Measurements from ENCODE around the gene ENTREP3.

Gene ENTREP3

GRCh38 chr1:155207806-155208540 lies 47.3 kb downstream of the ENTREP3 start, which contains the start of gene THBS3:
TSS of gene THBS3 (minus strand) at chr1:155207897. CDS start at chr1:155207876, 21 bp downstream.
- peak; percentile 46 for DNase-seq (ENCODE audit: low read depth)
- H3K4me3 ChIP-seq (replicated peaks; ENCODE audit: low read depth, low read length) = peak within 1 kb of the TSS; percentile 98
- TF ChIP-seq, protein P1, sequence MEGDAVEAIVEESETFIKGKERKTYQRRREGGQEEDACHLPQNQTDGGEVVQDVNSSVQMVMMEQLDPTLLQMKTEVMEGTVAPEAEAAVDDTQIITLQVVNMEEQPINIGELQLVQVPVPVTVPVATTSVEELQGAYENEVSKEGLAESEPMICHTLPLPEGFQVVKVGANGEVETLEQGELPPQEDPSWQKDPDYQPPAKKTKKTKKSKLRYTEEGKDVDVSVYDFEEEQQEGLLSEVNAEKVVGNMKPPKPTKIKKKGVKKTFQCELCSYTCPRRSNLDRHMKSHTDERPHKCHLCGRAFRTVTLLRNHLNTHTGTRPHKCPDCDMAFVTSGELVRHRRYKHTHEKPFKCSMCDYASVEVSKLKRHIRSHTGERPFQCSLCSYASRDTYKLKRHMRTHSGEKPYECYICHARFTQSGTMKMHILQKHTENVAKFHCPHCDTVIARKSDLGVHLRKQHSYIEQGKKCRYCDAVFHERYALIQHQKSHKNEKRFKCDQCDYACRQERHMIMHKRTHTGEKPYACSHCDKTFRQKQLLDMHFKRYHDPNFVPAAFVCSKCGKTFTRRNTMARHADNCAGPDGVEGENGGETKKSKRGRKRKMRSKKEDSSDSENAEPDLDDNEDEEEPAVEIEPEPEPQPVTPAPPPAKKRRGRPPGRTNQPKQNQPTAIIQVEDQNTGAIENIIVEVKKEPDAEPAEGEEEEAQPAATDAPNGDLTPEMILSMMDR (IDR thresholded peaks at IDR 0.05; ENCODE audit: low read length, missing control alignments) = no peak

DNA sequence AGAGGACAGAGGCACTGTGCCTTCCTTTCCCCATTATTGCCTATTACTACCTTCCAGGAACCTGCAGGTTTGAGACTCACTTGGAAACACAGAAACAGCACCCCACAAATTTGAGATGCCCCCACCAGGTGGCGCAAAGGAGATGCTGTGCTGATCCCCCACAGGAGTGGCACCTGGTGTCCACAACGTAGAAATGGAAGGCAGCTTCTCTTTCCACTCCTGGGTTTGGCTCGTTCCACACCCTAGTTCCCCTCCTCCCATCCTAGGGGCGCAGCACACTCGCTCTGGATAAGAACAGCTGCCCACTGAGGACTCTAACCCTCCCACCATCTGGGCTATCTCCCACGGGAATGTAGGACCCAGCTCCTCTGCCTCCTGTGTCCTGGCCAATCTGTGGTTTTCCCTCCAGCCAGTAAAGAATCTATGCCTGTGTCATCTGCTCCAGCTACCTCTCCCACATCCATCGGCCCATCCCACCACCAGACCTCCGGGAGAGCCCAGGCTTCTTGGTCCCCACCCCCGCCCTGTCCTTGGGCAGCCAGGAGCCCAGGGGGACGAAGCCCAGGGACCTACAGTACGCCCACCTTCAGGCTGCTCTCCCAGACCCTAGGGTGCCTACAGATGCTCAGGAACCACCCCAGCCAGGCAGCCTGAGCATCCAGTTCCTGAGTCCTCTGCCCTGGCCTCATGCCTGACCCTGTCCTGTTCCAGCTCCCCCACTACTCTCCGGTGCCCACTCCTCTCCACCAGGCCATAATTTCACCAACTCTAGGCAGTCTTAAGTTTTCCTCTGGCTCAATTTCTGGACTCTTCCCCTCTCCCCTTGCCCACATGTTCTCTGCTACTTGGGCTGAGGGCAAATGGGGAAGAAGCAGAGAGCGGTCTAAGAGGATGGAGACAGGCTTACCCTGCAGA lies 48.1 kb downstream of the ENTREP3 start:
- TF ChIP-seq, protein P1 (IDR thresholded peaks at IDR 0.05; ENCODE audit: low read length, missing control alignments) = peak; percentile 94
- DNase-seq (ENCODE audit: low read depth) = peak; percentile 84
- H3K4me3 ChIP-seq (replicated peaks; ENCODE audit: low read depth, low read length) = peak overlapping the region; percentile 98

DNA sequence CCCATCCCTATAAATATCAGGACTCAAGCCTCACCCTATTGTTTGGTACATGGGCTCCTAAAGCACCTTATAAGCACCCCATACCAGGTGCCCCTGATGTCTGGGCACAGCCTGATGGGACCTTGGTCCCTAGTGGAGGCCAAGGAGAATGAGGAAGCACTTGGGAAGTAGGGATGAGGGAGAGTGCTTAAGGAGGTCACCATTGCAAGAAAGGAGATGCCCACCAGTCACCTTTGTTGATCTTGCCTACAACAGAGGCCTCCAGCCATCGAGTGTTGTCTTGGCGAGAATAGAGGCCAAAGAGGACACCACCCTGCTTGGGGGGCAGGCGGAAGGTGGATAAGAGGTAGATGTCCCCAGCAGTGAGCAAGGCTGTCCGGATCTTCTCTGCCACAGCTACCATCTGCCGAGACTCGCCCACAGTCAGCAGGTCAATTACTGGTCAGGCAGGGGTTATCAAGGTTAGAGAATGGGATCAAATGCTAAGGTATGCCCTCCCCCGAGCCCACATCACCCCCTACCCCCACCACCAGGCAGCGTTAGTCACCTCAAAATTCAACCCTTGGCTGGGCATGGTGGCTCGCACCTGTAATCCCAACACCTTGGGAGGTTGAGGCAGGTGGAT lies 49.2 kb downstream of the ENTREP3 start:
- DNase-seq (ENCODE audit: low read depth) = no peak
- no peak overlapping the region for H3K4me3 ChIP-seq (replicated peaks; ENCODE audit: low read depth, low read length)
- TF ChIP-seq, protein P1 (IDR thresholded peaks at IDR 0.05; ENCODE audit: low read length, missing control alignments) = no peak

- DNase-seq (ENCODE audit: low read depth) = no peak
- TF ChIP-seq, protein P1 (IDR thresholded peaks at IDR 0.05; ENCODE audit: low read length, missing control alignments) = no peak
- no peak overlapping the region for H3K4me3 ChIP-seq (replicated peaks; ENCODE audit: low read depth, low read length)
Measured at GRCh38 chr1:155205035-155205434, 50.2 kb downstream of the ENTREP3 start.

DNA sequence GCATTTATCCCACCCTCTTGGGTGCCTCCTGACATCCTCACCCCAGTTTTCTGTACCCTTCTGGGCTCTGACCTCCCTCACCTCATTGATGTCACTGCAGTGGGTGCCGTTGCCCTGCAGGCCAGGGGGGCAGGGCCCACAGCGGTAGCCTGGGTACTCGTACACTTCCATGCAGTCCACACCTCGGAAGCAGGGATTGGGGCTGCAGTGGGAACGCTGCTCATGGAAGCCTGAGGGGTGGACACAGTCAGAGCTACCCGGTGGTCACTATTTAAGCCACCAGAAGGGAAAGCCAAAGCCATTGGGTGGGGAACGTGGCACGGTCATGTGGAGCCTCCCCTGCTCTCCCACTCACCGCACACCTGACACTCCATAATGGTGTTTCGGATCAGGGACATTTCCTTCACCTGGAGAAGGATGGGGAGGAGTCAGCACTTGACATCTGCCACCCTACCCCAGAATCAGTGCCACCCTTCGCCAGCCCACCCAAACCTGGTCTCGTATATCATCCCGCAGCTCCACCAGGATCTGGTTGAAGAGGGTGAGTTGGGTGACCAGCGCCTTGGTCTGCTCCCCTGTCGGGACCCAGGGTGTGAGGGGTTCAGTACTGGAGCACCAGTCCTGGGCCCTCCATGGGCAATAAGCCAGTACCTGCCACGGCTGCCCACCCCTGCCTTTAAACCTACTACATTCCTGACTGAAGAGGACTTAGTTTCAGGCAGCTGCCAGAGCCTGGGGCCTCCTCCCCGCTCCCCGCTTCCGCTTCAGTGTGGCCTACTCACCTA lies 52.4 kb downstream of the ENTREP3 start:
- H3K4me3 ChIP-seq (replicated peaks; ENCODE audit: low read depth, low read length) = no peak overlapping the region
- TF ChIP-seq, protein P1 (IDR thresholded peaks at IDR 0.05; ENCODE audit: low read length, missing control alignments) = no peak
- DNase-seq (ENCODE audit: low read depth) = no peak

DNA sequence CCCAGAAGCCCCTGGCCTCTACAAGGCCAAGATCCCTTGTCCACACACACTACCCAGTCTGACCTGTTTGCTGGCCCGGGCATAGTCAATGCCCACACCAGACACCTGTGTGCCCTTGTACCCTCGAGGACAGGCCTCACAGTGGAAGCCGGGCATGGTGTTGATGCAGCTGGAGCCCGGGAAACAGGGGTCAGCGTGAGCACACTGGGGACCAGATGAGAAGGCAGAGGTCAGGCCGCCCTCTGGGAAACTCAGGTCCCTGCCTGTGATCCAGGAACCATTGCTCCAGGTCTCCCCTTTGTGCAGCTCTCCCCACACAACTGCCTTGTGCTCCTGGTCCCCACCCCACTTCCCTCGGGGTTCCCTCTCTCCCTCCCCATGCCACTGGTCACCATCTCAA lies 53.1 kb downstream of the ENTREP3 start:
- no peak for DNase-seq (ENCODE audit: low read depth)
- TF ChIP-seq, protein P1 (IDR thresholded peaks at IDR 0.05; ENCODE audit: low read length, missing control alignments) = no peak
- H3K4me3 ChIP-seq (replicated peaks; ENCODE audit: low read depth, low read length) = no peak overlapping the region
